Keratinocyte (primary cell): ENCODE measurements around the gene ZNF490. TPM values are rescaled to one million over a fixed set of nuclear protein-coding genes. Genes with fewer than 3 reads are reported as not detected.

Source experiments
- DNase-seq: peaks from one replicate; pipeline ENCODE4 v3.0.0-alpha.2; 2011; ENCODE audit warnings: low read depth, missing footprints, low spot score
- FAIRE-seq: peaks from 2 replicates; lab custom pipeline; 2011; peaks lifted over from hg19 to GRCh38; lab: Jason Lieb, UNC
- H2AFZ ChIP-seq: 2 replicates; pipeline ENCODE4 v1.6.0; 2012; ENCODE audit warnings: low read length, control low read depth, inconsistent platforms; ENCODE audit not compliant: control insufficient read depth
- H3K27ac ChIP-seq: 2 replicates; pipeline ENCODE4 v1.5.1; 2011; ENCODE audit warnings: low read length; ENCODE audit not compliant: control insufficient read depth, insufficient read depth
- H3K27me3 ChIP-seq: 3 replicates; pipeline ENCODE4 v1.6.0; 2011; ENCODE audit warnings: low read length; ENCODE audit not compliant: control insufficient read depth, insufficient read depth; ENCODE audit errors: extremely low read depth
- H3K36me3 ChIP-seq, 2 experiments: 2 replicates in 1 of 2; 3 replicates in 1 of 2; pipeline ENCODE4 v1.5.1; 2011; ENCODE audit warnings: low read length in 2 of 2, mild to moderate bottlenecking in 1 of 2; ENCODE audit not compliant: control insufficient read depth in 2 of 2, insufficient read depth in 2 of 2; ENCODE audit errors: extremely low read depth in 1 of 2
- H3K4me1 ChIP-seq: 3 replicates; pipeline ENCODE4 v1.5.1; 2011; ENCODE audit warnings: low read length; ENCODE audit not compliant: control insufficient read depth, insufficient read depth; ENCODE audit errors: extremely low read depth
- H3K4me2 ChIP-seq: 3 replicates; pipeline ENCODE4 v1.6.0; 2011; ENCODE audit warnings: low read depth, low read length; ENCODE audit not compliant: control insufficient read depth, insufficient read depth; ENCODE audit errors: extremely low read depth
- H3K4me3 ChIP-seq, 3 experiments: fragments of 200-600 bp in 1 of 3; sonication (generic) in 1 of 3; 2 replicates in 2 of 3; 3 replicates in 1 of 3; pipeline ENCODE4 v1.5.1; 2011 to 2016; ENCODE audit warnings: low read length in 3 of 3, mild to moderate bottlenecking in 3 of 3, control low read depth in 2 of 3, inconsistent platforms in 1 of 3, low read depth in 1 of 3, mixed read lengths in 1 of 3, mixed run types in 1 of 3, moderate library complexity in 1 of 3; ENCODE audit not compliant: control insufficient read depth in 2 of 3, insufficient read depth in 2 of 3; ENCODE audit errors: extremely low read depth in 1 of 3
- H3K79me2 ChIP-seq: 2 replicates; pipeline ENCODE4 v1.6.0; 2012; ENCODE audit warnings: low read length; ENCODE audit not compliant: control insufficient read depth, insufficient read depth
- H3K9ac ChIP-seq: 3 replicates; pipeline ENCODE4 v1.6.0; 2011; ENCODE audit warnings: low read length; ENCODE audit not compliant: control insufficient read depth, insufficient read depth; ENCODE audit errors: extremely low read depth
- H3K9me1 ChIP-seq: 3 replicates; pipeline ENCODE4 v1.6.0; 2011; ENCODE audit warnings: low read length; ENCODE audit not compliant: control insufficient read depth, insufficient read depth; ENCODE audit errors: extremely low read depth
- H3K9me3 ChIP-seq: 2 replicates; pipeline ENCODE4 v1.5.1; 2012; ENCODE audit warnings: low read depth, low read length; ENCODE audit not compliant: control insufficient read depth
- H4K20me1 ChIP-seq: 3 replicates; pipeline ENCODE4 v1.6.0; 2011; ENCODE audit warnings: low read length; ENCODE audit not compliant: control insufficient read depth, insufficient read depth; ENCODE audit errors: extremely low read depth
- EZH2 ChIP-seq: IDR thresholded peaks from one replicate; pipeline ENCODE4 v1.6.1; 2012; ENCODE audit warnings: inconsistent platforms, mild to moderate bottlenecking, low read length, moderate library complexity
- dilution Hi-C: fragments of 300-500 bp; cut with MboI; formaldehyde crosslinking; loops from one replicate; pipeline ENCODE4 v1.7.0; 2020; ENCODE audit warnings: low sequenced_read_pairs; ENCODE audit not compliant: extremely low pct_ligation_motif_present
- polyA plus RNA-seq, 5 experiments: library from polyadenylated mRNA; depleted of rRNA in 3 of 5; stranded (reverse) in 3 of 5; stranded (forward) in 1 of 5; unstranded in 1 of 5; fragments of >200 nt; gene quantifications; 1 replicate in 1 of 5; 2 replicates in 3 of 5; 3 replicates in 1 of 5; pipeline versions ENCODE4 v1.2.1 to v1.2.3, GENCODE V29; 2011 to 2012; ENCODE audit warnings: missing spikeins in 2 of 5, low read depth in 1 of 5, low replicate concordance in 1 of 5
- TF ChIP-seq, protein P1 (sequence below), 3 experiments: IDR thresholded peaks in 1 of 3; conservative IDR thresholded peaks in 1 of 3; optimal IDR thresholded peaks in 1 of 3; 2 replicates in 2 of 3; 3 replicates in 1 of 3; pipeline versions ENCODE3 to v1.5.1; 2011; ENCODE audit warnings: low read length in 3 of 3, mild to moderate bottlenecking in 3 of 3, moderate library complexity in 2 of 3, control low read depth in 1 of 3, inconsistent platforms in 1 of 3; ENCODE audit not compliant: insufficient read depth in 2 of 3; ENCODE audit errors: extremely low read depth in 1 of 3

ZNF490 gene
- polyA plus RNA-seq, 1 donor (not counting 4 experiments of a cell fraction or from before 2014, with no cell fraction given): 3.2 TPM

GRCh38 chr19:12639901-12640613 is 29.4 kb upstream of the ZNF490 start:
- H3K4me3 ChIP-seq: peak overlapping the region in 1 of 3 experiments; percentile 12
- H3K27me3 ChIP-seq: no peaks in the 10 kb centered on the region
- H3K36me3 ChIP-seq: no peaks in the 10 kb centered on the region
- no peaks in the 10 kb centered on the region for H4K20me1 ChIP-seq
- no peak overlapping the region for H3K27ac ChIP-seq
- H3K4me1 ChIP-seq: peaks cover 4% of the 10 kb centered on the region
- no peak overlapping the region for H3K9ac ChIP-seq
- peak; percentile 66 for FAIRE-seq
- H3K79me2 ChIP-seq: no peaks in the 10 kb centered on the region
- H3K4me2 ChIP-seq: peak overlapping the region; percentile 62
- no peaks in the 10 kb centered on the region for H3K9me3 ChIP-seq
- H2AFZ ChIP-seq: peak overlapping the region; percentile 89
- TF ChIP-seq, protein P1, sequence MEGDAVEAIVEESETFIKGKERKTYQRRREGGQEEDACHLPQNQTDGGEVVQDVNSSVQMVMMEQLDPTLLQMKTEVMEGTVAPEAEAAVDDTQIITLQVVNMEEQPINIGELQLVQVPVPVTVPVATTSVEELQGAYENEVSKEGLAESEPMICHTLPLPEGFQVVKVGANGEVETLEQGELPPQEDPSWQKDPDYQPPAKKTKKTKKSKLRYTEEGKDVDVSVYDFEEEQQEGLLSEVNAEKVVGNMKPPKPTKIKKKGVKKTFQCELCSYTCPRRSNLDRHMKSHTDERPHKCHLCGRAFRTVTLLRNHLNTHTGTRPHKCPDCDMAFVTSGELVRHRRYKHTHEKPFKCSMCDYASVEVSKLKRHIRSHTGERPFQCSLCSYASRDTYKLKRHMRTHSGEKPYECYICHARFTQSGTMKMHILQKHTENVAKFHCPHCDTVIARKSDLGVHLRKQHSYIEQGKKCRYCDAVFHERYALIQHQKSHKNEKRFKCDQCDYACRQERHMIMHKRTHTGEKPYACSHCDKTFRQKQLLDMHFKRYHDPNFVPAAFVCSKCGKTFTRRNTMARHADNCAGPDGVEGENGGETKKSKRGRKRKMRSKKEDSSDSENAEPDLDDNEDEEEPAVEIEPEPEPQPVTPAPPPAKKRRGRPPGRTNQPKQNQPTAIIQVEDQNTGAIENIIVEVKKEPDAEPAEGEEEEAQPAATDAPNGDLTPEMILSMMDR (optimal IDR thresholded peaks at IDR 0.05 in 1 of 3, IDR thresholded peaks at IDR 0.05 in 1 of 3, conservative IDR thresholded peaks at IDR 0.05 in 1 of 3; ENCODE audit: extremely low read depth in 1 of 3, insufficient read depth in 2 of 3, low read length in 3 of 3): peak; percentile 80 to 96 (median 90)
- no peak for TF ChIP-seq EZH2
- H3K9me1 ChIP-seq: no peaks in the 10 kb centered on the region
- dilution Hi-C loops: no loop called here
- peak; percentile 15 for DNase-seq

DNA sequence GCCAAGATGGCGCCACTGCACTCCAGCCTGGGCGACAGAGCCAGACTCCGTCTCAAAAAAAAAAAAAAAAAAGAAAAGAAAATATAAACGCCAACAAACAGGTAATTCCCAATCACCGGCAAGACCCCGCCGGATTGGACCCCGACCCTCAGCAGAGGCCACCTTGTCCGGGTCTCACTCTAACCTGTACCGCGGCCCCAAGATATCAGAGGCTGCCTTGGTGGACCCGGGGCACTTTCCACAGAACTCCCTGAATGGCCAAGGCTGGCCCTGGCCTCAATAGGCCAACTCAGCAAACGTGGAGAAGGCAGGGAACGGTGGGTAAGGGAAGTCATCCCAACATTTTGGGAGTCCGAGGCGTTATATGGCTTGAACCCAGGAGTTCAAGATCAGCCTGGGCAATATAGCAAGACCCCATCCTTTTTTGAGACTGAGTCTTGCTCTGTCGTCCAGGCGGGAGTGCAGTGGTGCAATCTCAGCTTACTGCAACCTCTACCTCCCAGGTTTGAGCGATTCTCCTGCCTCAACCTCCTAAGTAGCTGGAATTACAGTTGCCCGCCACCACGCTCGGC is 28.1 kb upstream of the ZNF490 start:
- dilution Hi-C loops: no loop called here
- Histone ChIP-seq H3K4me2 (no peak overlapping the region), H3K27ac (no peak overlapping the region), H3K4me3 (no peak overlapping the region), H3K9me3 (no peaks in the 10 kb centered on the region), H2AFZ (no peak overlapping the region), H3K4me1 (peaks cover 4% of the 10 kb centered on the region), H3K36me3 (no peaks in the 10 kb centered on the region), H3K9me1 (no peaks in the 10 kb centered on the region), H3K79me2 (no peaks in the 10 kb centered on the region), H4K20me1 (no peaks in the 10 kb centered on the region), H3K27me3 (no peaks in the 10 kb centered on the region), H3K9ac (no peak overlapping the region)
- FAIRE-seq (no peak), DNase-seq (no peak)
- TF ChIP-seq, protein P1 (optimal IDR thresholded peaks at IDR 0.05 in 1 of 3, IDR thresholded peaks at IDR 0.05 in 1 of 3, conservative IDR thresholded peaks at IDR 0.05 in 1 of 3; ENCODE audit: extremely low read depth in 1 of 3, insufficient read depth in 2 of 3, low read length in 3 of 3): no peak
- no peak for TF ChIP-seq EZH2
